Glutamatergic neuron (in vitro differentiated cells): ENCODE data around the gene ZNF683. TPM values are rescaled to one million over a fixed set of nuclear protein-coding genes. Genes with fewer than 3 reads are reported as not detected.

Source experiments
- DNase-seq: peaks from one replicate; pipeline ENCODE4 v3.0.0; 2022
- H3K27ac Mint-ChIP-seq: one replicate; pipeline ENCODE4 v1.8.0; 2020; ENCODE audit warnings: mild to moderate bottlenecking, mixed read lengths, inconsistent platforms; ENCODE audit not compliant: unreplicated experiment
- H3K27me3 Mint-ChIP-seq: one replicate; pipeline ENCODE4 v1.8.0; 2020; ENCODE audit warnings: mild to moderate bottlenecking, moderate library complexity, mixed read lengths, inconsistent platforms; ENCODE audit not compliant: unreplicated experiment
- H3K36me3 Mint-ChIP-seq: one replicate; pipeline ENCODE4 v1.8.0; 2020; ENCODE audit warnings: mild to moderate bottlenecking, mixed read lengths, inconsistent platforms; ENCODE audit not compliant: unreplicated experiment
- H3K4me1 Mint-ChIP-seq: one replicate; pipeline ENCODE4 v1.8.0; 2020; ENCODE audit warnings: mild to moderate bottlenecking, low read depth, mixed read lengths, inconsistent platforms; ENCODE audit not compliant: unreplicated experiment
- H3K4me3 Mint-ChIP-seq: one replicate; pipeline ENCODE4 v1.8.0; 2020; ENCODE audit warnings: mild to moderate bottlenecking, mixed read lengths, inconsistent platforms; ENCODE audit not compliant: unreplicated experiment
- H3K9me3 Mint-ChIP-seq: one replicate; pipeline ENCODE4 v1.8.0; 2020; ENCODE audit warnings: mild to moderate bottlenecking, moderate library complexity, mixed read lengths, inconsistent platforms; ENCODE audit not compliant: unreplicated experiment
- CTCF ChIP-seq: fragments of 200-600 bp; sonication (generic); IDR thresholded peaks from one replicate; pipeline ENCODE4 v1.5.0; 2021; ENCODE audit not compliant: partially characterized antibody, unreplicated experiment
- total RNA-seq: library from RNA; stranded (reverse); fragmentation: NEBNext Ultra II Directional; extraction: Animal tissue kit (Norgen Biotek cat#: 25700); gene quantifications from one replicate; pipeline ENCODE4 v1.2.1, GENCODE V29; 2021; ENCODE audit not compliant: unreplicated experiment

The ZNF683 gene
- total RNA-seq, 1 donor from 2014 or later, result not detected

- TF ChIP-seq CTCF, result no peak
- no peaks in the 10 kb centered on the region for H3K9me3 Mint-ChIP-seq
- H3K27me3 Mint-ChIP-seq, result peaks cover 7% of the 10 kb centered on the region
- H3K27ac Mint-ChIP-seq, result no peak overlapping the region
- no peaks in the 10 kb centered on the region for H3K4me1 Mint-ChIP-seq
- H3K4me3 Mint-ChIP-seq, result no peak overlapping the region
- DNase-seq, result no peak
- no peaks in the 10 kb centered on the region for H3K36me3 Mint-ChIP-seq
Measured at GRCh38 chr1:26340047-26340481, 32.5 kb downstream of the ZNF683 start.

GRCh38 chr1:26338670-26339069 is 33.9 kb downstream of the ZNF683 start:
- Mint-ChIP-seq H3K36me3 (no peaks in the 10 kb centered on the region), H3K4me1 (no peaks in the 10 kb centered on the region), H3K27ac (peak overlapping the region; percentile 10), H3K4me3 (no peak overlapping the region), H3K9me3 (no peaks in the 10 kb centered on the region), H3K27me3 (peaks cover 7% of the 10 kb centered on the region)
- no peak for TF ChIP-seq CTCF
- no peak for DNase-seq

- no peak for DNase-seq
- TF ChIP-seq CTCF, result no peak
- Mint-ChIP-seq H3K4me3 (no peak overlapping the region), H3K9me3 (no peaks in the 10 kb centered on the region), H3K36me3 (no peaks in the 10 kb centered on the region), H3K4me1 (no peaks in the 10 kb centered on the region), H3K27me3 (peaks cover 5% of the 10 kb centered on the region), H3K27ac (no peak overlapping the region)
Measured at GRCh38 chr1:26337625-26338024, 34.9 kb downstream of the ZNF683 start.

GRCh38 chr1:26337206-26337535 is 35.4 kb downstream of the ZNF683 start:
- H3K9me3 Mint-ChIP-seq, result no peaks in the 10 kb centered on the region
- TF ChIP-seq CTCF, result no peak
- no peaks in the 10 kb centered on the region for H3K36me3 Mint-ChIP-seq
- H3K4me1 Mint-ChIP-seq, result no peaks in the 10 kb centered on the region
- DNase-seq, result no peak
- H3K4me3 Mint-ChIP-seq, result peak overlapping the region; percentile 42
- H3K27me3 Mint-ChIP-seq, result peaks cover 5% of the 10 kb centered on the region
- H3K27ac Mint-ChIP-seq, result no peak overlapping the region

- peaks cover 5% of the 10 kb centered on the region for H3K27me3 Mint-ChIP-seq
- no peak for TF ChIP-seq CTCF
- H3K9me3 Mint-ChIP-seq, result no peaks in the 10 kb centered on the region
- no peaks in the 10 kb centered on the region for H3K36me3 Mint-ChIP-seq
- H3K4me1 Mint-ChIP-seq, result no peaks in the 10 kb centered on the region
- H3K27ac Mint-ChIP-seq, result no peak overlapping the region
- H3K4me3 Mint-ChIP-seq, result peak overlapping the region; percentile 42
- peak; percentile 74 for DNase-seq
Measured at GRCh38 chr1:26336477-26337205, 35.9 kb downstream of the ZNF683 start.
